HG03442 (cell line): ENCODE measurements around the gene MT1M.
A peak's percentile ranks its signal among the peaks of the same experiment; 100 is the strongest.
"Not testable (repeated sequence)": the region's sequence is repeated elsewhere in the genome, so short reads cannot be mapped to it uniquely, and the experiment has no call there.

ENCODE experiments used
- ATAC-seq: cut with Tn5 transposase; IDR thresholded peaks from one replicate; pipeline ENCODE4 v1.9.1; 2021; ENCODE audit warnings: mild to moderate bottlenecking, moderate library complexity; ENCODE audit not compliant: unreplicated experiment

The MT1M gene

DNA sequence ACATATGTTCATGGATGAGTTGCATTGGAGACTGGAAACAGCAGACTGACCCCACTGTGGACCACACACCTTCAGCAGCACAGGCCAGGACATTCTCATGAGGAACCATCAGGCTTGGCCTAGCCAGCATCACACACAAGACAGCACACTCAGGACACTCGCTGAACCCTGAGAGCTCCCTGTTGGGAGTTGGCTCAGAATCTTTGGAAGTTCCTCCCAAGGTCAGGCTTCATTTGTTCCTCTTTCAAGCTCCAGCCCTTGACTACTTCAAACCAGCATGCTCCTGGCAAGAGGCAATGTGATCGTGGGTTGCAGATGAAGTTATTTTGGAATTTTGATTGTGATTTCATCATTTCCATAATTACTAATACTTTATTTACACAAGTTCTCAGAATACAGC lies 39.2 kb downstream of the MT1M start:
- not testable (repeated sequence) for ATAC-seq

DNA sequence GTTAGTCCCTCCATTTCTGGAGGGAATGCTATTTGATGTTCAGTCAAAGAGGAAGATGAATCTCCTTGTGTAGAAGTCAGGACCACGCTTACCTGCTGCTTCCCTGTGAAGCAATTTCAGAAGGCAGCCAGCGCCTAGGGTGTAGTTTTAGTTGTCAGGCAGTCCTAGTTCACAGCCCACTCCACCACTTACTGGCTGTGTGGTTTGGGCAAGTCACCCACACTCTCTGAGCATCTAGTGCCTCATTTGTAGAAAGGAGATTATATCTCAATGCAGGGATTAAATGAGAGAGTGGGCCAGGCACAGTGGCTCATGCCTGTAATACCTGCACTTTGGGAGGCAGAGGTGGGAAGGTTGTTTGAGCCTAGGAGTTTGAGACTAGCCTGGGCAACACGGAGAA lies 39.7 kb downstream of the MT1M start:
- not testable (repeated sequence) for ATAC-seq

DNA sequence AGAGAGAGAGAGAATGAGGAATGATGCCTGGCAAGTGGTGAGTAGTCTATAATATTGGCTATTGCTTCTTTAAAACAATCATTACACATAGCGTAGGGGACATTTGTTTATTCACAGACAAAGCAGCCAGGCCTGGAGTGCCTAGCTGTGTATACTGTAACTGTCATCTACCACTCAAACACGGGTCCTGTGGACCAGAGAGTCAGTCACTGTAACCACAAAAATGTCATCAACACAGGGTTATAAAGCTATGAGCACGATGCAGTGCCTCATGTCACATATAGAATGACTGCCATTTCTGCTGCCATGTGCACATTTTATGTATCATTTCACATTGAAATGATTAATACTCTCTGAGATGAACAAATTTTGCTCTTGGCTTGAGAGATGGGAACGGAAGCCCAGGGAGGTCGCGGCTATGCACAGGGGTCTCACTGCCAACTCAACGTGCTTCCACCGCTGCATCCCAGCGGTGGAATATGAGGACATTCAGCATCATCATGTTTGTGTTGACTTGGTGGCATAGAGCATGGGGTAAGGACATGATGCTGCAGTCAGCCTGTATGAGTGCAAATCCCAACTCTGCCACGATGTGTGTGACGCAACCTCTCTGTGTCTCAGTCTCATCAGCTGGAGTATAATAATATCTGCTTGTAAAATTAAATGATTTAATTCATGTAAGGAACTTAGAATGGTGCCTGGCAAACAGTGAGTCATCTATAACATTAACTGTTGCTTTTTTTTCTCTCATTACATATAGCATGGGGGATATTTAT lies 40.5 kb downstream of the MT1M start:
- no peak for ATAC-seq

DNA sequence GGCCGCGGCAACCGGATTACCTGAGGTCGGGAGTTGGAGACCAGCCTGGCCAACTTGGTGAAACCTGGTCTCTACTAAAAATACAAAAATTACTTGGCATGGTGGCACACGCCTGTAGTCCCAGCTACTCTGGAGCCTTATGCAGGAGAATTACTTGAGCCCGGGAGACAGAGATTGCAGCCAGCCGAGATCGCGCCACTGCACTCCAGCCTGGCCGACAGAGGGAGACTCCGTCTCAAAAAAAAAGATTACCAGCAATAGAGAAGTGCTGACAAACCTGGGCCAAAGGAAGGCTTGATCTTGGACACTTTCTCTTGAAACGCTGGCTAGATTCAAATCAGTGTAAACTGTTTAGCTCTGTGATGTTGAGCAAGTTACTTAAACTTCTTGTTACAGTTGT lies 41.5 kb downstream of the MT1M start:
- no peak for ATAC-seq

DNA sequence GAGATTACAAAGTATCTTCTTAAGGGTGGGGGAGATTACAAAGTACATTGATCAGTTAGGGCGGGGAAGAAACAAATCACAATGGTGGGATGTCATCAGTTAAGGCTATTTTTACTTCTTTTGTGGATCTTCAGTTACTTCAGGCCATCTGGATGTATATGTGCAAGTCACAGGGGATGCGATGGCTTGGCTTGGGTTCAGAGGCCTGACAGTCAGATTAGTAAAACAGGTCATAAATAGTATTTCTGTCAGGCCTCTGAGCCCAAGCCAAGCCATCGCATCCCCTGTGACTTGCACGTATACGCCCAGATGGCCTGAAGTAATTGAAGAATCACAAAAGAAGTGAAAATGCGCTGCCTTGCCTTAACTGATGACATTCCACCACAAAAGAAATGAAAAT lies 42.1 kb downstream of the MT1M start:
- ATAC-seq: not testable (repeated sequence)

DNA sequence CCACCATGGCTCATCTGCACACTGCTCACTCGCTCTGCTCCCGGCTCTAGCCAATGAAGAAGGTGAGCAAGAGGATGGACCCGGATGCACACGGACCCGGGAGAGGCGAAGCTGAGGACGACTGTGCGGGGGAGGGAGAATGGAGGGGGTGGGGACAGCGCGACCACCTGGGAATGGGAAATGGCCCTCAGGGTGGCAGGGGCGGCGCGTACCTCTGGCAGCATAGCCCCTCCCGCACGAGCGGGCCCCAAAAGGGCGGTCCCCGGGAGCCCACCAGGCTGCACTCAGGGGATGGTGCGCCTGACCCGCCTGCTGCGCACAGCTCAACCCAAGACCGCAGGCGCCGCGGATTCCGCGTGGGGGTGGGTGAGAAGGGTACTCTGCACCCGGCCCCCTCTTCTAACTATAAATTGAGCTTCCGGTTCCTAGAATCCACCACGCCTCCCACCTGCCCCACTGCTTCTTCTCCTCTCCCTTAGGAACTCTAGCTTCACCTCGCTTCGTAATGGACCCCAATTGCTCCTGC lies 43.3 kb downstream of the MT1M start:
- ATAC-seq: no peak

DNA sequence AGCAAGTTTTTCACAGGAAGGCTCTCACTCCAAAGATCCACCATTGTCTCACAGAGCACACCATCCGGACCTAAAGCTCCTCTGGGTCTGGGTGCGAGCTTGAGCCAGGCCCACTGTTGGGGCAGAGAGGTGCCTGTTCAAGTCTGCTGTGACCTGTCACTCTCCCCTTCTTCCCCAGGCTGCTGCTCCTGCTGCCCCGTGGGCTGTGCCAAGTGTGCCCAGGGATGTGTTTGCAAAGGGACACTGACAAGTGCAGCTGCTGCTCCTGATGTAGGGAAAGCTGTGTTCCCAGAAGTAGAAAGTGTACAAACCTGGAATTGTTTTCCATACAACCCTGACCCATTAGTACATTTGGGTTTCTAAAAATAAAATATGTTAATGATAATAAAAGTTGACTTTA lies 45.0 kb downstream of the MT1M start:
- no peak for ATAC-seq

DNA sequence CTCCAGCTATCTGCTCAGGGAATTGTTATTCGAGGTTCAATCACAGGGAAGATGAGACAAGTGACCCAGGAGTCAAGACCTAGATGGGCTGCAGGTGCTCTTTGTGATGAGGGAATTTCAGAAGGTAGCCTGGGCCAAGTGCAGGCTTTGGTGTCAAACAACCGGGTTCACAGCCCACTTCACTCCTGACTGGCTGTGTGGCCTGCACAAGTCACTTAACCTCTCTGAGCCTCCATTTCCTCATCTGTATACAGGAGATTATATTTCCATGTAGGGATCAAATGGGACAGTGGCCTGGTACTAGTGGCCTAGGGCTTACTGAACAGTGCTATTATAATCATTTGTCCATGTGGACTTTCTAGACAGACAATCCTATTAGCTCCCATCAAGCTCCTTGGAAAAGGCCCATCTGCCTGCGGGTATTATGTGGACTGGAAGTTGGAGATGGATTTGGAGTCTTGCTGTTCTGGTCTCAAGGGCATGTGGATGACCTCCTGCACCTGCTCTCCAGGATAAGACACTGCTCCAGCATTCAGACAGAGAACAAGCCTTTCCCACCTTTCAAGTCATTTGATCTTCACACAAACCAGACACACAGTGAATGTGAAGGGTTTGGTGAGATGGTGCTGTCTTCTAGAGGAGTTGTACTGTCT lies 46.7 kb downstream of the MT1M start:
- ATAC-seq: no peak

DNA sequence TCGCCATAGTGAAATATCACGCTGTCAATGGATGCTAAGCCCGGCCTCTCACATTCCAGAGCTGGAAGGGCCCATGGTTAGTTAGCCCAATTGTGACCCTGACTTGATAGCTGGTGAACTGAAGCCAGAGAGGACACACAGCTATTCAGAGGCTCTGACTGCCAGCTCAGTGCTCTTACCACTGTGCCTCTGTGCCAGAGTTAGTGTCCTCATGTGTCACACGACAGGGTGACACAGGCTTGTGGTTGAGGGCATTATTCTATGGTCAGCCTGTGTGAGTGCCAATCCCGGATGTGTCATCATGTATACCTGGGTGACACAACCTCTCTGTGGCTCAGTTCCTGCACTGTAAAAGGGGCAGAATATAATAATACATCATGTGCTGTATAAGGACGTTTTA lies 47.4 kb downstream of the MT1M start:
- ATAC-seq: no peak

DNA sequence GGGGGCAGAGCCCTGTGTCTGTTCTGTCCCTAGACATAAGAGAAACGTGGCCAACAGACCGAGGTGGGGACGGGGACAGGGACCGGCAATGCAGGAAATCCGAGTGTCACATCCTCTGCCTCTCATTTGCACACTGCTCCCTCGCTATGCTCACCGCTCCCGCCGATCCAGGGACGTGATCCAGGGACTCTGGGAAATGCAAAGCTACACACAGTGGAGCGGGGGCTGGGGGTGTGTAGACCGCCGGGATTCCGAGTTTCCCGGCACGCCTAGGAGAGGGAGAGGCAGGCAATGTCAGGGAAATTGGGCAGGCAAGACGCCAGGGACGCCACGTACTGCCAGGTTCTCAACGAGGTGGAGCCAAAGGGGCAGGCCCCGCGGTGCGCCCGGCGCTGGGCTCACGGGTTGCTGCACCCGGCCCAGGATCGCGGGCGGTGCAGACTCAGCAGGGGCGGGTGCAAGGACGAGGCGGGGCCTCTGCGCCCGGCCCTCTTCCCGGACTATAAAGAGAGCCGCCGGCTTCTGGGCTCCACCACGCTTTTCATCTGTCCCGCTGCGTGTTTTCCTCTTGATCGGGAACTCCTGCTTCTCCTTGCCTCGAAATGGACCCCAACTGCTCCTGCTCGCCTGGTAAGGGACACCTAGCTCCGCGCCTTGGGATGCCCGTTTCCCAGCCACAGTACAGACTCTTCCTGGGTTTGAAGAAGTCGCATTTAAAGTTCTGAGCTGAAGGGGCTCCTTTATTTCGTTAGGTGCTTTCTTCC lies 49.7 kb downstream of the MT1M start, which contains the start of gene MT1X:
MT1X (plus strand) TSS at position 532 of the 764 bp plus-strand sequence; CDS start at position 603, 71 bp downstream.
- ATAC-seq: peak; percentile 94

DNA sequence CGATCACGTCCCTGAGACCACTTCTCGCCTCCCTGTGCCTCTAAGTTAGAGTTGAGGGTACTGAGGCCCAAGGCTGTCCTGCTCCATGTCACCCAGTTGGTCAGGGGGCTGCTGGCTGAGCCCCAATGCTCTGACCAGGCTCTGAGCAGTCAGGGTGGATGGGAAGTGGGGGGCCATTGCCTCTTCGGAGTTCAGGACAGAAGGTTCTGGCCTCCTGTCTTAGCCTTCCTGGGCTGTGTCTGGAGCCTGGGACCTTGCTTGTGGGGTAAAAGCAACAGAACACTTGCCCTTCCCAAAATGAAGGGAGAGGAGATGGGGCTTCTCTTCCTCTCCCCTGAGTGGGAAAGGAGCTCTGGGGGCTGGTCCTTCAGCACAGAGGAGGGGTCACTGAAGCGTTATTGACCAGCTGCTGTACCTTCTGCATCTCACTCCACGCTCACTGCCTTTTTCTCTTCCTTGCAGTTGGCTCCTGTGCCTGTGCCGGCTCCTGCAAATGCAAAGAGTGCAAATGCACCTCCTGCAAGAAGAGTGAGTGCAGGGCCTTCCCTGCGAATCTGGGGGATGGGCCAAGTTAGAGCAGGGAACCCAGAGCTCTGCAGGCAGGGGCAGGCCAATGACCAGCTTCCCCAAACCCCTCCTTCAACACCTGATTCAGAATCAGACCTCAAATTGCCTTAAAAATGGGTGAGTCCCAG lies 50.4 kb downstream of the MT1M start:
- ATAC-seq: no peak
